Fibroblast of the aortic adventitia (primary cell): ENCODE data around the gene AKAP6. TPM values are rescaled to one million over a fixed set of nuclear protein-coding genes. Genes with fewer than 3 reads are reported as not detected.

ENCODE experiments used
- DNase-seq: peaks from one replicate; pipeline ENCODE4 v3.0.0-alpha.2; 2010; ENCODE audit warnings: low read depth
- H3K4me3 ChIP-seq: 2 replicates; pipeline ENCODE4 v1.5.1; 2011; ENCODE audit warnings: low read depth, mild to moderate bottlenecking, control low read depth, low read length, moderate library complexity
- CTCF ChIP-seq: IDR thresholded peaks from 2 replicates; pipeline ENCODE4 v1.5.1; 2011; ENCODE audit warnings: mild to moderate bottlenecking, low read length, control low read depth, inconsistent platforms; ENCODE audit not compliant: insufficient read depth
- total RNA-seq: library from RNA; depleted of rRNA; stranded (reverse); fragments of >200 nt; gene quantifications from 2 replicates; pipeline ENCODE4 v1.2.3, GENCODE V29; 2012; ENCODE audit warnings: low replicate concordance

The AKAP6 gene
- total RNA-seq, 1 donor = 2.2 TPM

- DNase-seq = no peak
- no peak for TF ChIP-seq CTCF
- H3K4me3 ChIP-seq = no peak overlapping the region
These were observed 29.7 kb downstream of the AKAP6 start for GRCh38 chr14:32358781-32359180.

- DNase-seq = no peak
- H3K4me3 ChIP-seq = no peak overlapping the region
- no peak for TF ChIP-seq CTCF
These were observed 32.6 kb downstream of the AKAP6 start for GRCh38 chr14:32361674-32362073.

- no peak overlapping the region for H3K4me3 ChIP-seq
- no peak for DNase-seq
- TF ChIP-seq CTCF = no peak
These were observed 34.7 kb downstream of the AKAP6 start for GRCh38 chr14:32363761-32364160.

- no peak for TF ChIP-seq CTCF
These were observed 35.8 kb downstream of the AKAP6 start for GRCh38 chr14:32364941-32365340.

GRCh38 chr14:32366256-32366879 lies 37.3 kb downstream of the AKAP6 start:
- peak; percentile 67 for DNase-seq
- peak; percentile 12 for TF ChIP-seq CTCF
- no peak overlapping the region for H3K4me3 ChIP-seq

More at GRCh38 chr14:32364941-32365340, 35.8 kb downstream of the AKAP6 start:
- no peak overlapping the region for H3K4me3 ChIP-seq
- no peak for DNase-seq

GRCh38 chr14:32366986-32367385 lies 37.9 kb downstream of the AKAP6 start:
- TF ChIP-seq CTCF = no peak
- DNase-seq = peak; percentile 61
- no peak overlapping the region for H3K4me3 ChIP-seq

- H3K4me3 ChIP-seq = no peak overlapping the region
- DNase-seq = peak; percentile 47
- TF ChIP-seq CTCF = no peak
These were observed 38.4 kb downstream of the AKAP6 start for GRCh38 chr14:32367516-32367915.
